Measurements from ENCODE around the gene LETMD1.

LETMD1 gene

DNA sequence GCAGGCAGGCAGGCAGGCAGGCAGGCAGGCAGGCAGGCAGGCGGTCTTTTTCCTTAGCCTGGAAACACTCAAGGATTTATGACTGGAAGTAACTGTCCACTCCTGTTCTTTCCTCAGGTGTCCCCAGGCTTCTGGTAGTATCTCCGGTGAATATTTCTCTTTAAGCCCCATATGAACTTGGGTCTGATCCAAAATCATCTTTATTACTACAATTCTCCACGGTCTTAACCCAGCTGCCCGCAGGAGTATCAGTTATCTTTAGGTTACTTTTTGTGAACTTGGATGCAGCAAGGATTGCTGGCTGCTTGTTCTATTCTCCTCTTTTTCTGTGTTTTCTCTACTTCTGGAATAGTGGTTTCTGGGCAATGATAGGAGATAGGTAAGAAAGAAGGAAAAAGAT, 32.0 kb downstream of the LETMD1 start:
- Histone ChIP-seq H3K4me3 (replicated peaks; ENCODE audit: insufficient read depth, low read length) (no peak overlapping the region), H3K27ac (replicated peaks) (no peak overlapping the region), H3K27me3 (ENCODE audit: insufficient read depth, poor library complexity, severe bottlenecking) (no peaks in the 10 kb centered on the region)
- TF ChIP-seq, protein P1, sequence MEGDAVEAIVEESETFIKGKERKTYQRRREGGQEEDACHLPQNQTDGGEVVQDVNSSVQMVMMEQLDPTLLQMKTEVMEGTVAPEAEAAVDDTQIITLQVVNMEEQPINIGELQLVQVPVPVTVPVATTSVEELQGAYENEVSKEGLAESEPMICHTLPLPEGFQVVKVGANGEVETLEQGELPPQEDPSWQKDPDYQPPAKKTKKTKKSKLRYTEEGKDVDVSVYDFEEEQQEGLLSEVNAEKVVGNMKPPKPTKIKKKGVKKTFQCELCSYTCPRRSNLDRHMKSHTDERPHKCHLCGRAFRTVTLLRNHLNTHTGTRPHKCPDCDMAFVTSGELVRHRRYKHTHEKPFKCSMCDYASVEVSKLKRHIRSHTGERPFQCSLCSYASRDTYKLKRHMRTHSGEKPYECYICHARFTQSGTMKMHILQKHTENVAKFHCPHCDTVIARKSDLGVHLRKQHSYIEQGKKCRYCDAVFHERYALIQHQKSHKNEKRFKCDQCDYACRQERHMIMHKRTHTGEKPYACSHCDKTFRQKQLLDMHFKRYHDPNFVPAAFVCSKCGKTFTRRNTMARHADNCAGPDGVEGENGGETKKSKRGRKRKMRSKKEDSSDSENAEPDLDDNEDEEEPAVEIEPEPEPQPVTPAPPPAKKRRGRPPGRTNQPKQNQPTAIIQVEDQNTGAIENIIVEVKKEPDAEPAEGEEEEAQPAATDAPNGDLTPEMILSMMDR (IDR thresholded peaks at IDR 0.05; ENCODE audit: insufficient read depth, low read length): no peak
- no peak for TF ChIP-seq SPI1 (IDR thresholded peaks at IDR 0.05; ENCODE audit: borderline replicate concordance, low read depth)
- TF ChIP-seq, protein P2, sequence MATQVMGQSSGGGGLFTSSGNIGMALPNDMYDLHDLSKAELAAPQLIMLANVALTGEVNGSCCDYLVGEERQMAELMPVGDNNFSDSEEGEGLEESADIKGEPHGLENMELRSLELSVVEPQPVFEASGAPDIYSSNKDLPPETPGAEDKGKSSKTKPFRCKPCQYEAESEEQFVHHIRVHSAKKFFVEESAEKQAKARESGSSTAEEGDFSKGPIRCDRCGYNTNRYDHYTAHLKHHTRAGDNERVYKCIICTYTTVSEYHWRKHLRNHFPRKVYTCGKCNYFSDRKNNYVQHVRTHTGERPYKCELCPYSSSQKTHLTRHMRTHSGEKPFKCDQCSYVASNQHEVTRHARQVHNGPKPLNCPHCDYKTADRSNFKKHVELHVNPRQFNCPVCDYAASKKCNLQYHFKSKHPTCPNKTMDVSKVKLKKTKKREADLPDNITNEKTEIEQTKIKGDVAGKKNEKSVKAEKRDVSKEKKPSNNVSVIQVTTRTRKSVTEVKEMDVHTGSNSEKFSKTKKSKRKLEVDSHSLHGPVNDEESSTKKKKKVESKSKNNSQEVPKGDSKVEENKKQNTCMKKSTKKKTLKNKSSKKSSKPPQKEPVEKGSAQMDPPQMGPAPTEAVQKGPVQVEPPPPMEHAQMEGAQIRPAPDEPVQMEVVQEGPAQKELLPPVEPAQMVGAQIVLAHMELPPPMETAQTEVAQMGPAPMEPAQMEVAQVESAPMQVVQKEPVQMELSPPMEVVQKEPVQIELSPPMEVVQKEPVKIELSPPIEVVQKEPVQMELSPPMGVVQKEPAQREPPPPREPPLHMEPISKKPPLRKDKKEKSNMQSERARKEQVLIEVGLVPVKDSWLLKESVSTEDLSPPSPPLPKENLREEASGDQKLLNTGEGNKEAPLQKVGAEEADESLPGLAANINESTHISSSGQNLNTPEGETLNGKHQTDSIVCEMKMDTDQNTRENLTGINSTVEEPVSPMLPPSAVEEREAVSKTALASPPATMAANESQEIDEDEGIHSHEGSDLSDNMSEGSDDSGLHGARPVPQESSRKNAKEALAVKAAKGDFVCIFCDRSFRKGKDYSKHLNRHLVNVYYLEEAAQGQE (IDR thresholded peaks at IDR 0.05; ENCODE audit: insufficient replicate concordance, low read depth): no peak
- TF ChIP-seq GABPA (IDR thresholded peaks at IDR 0.05; ENCODE audit: low read depth): no peak
- no peak for TF ChIP-seq POLR2AphosphoS5 (IDR thresholded peaks at IDR 0.05; ENCODE audit: low read depth)
- no peak for DNase-seq (ENCODE audit: low read depth in 1 of 2, low spot score in 1 of 2)

DNA sequence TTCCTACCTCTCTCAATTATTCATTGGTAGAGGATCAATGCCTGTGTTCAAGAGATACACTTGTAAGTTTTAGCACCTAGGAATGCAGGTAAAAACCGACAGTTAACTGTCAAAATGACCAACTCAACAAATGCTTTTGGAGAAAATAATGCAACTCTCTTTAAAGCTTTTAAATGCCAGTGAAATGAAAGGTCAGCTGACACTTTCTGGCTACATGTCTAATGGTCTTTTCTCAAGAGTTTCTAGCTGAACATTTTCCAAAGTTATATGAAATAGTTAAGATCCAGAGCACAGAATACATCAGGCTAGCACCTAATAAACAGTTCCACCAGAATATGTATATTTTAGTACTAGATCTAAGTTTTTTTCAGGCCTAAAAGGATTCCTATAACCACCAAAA, 33.3 kb downstream of the LETMD1 start:
- Histone ChIP-seq H3K27ac (replicated peaks) (no peak overlapping the region), H3K27me3 (ENCODE audit: insufficient read depth, poor library complexity, severe bottlenecking) (no peaks in the 10 kb centered on the region), H3K4me3 (replicated peaks; ENCODE audit: insufficient read depth, low read length) (no peak overlapping the region)
- no peak for DNase-seq (ENCODE audit: low read depth in 1 of 2, low spot score in 1 of 2)
- TF ChIP-seq POLR2AphosphoS5 (IDR thresholded peaks at IDR 0.05; ENCODE audit: low read depth) (no peak), GABPA (IDR thresholded peaks at IDR 0.05; ENCODE audit: low read depth) (no peak), SPI1 (IDR thresholded peaks at IDR 0.05; ENCODE audit: borderline replicate concordance, low read depth) (no peak)
- TF ChIP-seq, protein P2 (IDR thresholded peaks at IDR 0.05; ENCODE audit: insufficient replicate concordance, low read depth): no peak
- TF ChIP-seq, protein P1 (IDR thresholded peaks at IDR 0.05; ENCODE audit: insufficient read depth, low read length): no peak

DNA sequence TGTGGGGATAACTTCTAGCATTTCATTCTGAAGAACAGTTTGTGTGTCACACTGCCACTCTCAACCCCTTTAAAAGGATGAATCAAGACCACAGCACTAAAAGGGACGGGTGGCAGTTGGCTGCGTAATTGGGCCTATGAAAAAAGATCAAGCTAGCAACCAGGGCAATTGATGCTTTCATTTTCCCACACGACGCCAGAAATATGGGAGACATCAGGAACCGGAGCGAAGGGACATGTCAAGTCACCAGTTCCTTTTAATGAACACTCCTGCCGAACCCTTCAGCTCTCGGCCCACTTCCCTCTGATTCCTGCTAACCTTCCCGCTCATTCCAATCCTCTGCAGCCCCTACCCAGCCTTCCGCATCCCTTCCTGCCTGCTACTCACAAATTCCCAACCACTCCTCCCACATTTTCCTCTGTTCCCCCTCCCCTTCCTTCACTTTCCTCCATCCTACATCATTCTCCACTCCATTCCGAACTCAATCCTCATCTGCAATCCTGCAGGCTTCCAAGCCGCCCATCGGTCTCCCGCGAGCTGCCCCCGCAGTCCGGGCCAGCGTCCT, 34.5 kb downstream of the LETMD1 start:
- TF ChIP-seq, protein P2 (IDR thresholded peaks at IDR 0.05; ENCODE audit: insufficient replicate concordance, low read depth): no peak
- TF ChIP-seq GABPA (IDR thresholded peaks at IDR 0.05; ENCODE audit: low read depth) (no peak), POLR2AphosphoS5 (IDR thresholded peaks at IDR 0.05; ENCODE audit: low read depth) (no peak), SPI1 (IDR thresholded peaks at IDR 0.05; ENCODE audit: borderline replicate concordance, low read depth) (no peak)
- TF ChIP-seq, protein P1 (IDR thresholded peaks at IDR 0.05; ENCODE audit: insufficient read depth, low read length): no peak
- no peaks in the 10 kb centered on the region for H3K27me3 ChIP-seq (ENCODE audit: insufficient read depth, poor library complexity, severe bottlenecking)
- H3K27ac ChIP-seq (replicated peaks): no peak overlapping the region
- no peak for DNase-seq (ENCODE audit: low read depth in 1 of 2, low spot score in 1 of 2)
- H3K4me3 ChIP-seq (replicated peaks; ENCODE audit: insufficient read depth, low read length): peak overlapping the region; percentile 91

Measured in HL-60 (cell line).